IMR-90 (cell line): ENCODE results near the gene IFRD1. TPM values are rescaled to one million over a fixed set of nuclear protein-coding genes. Genes with fewer than 3 reads are reported as not detected.

Source experiments
- ATAC-seq: fragments of 200-7000 bp; cut with Tn5 transposase; 2 replicates; pipeline ENCODE4 v1.9.1; 2020; ENCODE audit warnings: low read depth, mild to moderate bottlenecking, moderate library complexity
- BruUV-seq: library from RNA; stranded (reverse); fragments of 400-500 nt; replicated peaks from 2 replicates; lab custom pipeline; 2021; lab: Mats Ljungman, UMichigan
- CTCF ChIA-PET: fragments of 300-600 bp; formaldehyde crosslinking; extraction: SDS; loops from one replicate; lab custom pipeline; 2021; ENCODE audit warnings: antibody characterized with exemption; lab: Yijun Ruan, JAX
- POLR2A ChIA-PET: fragments of 300-600 bp; sonication (Branson Sonifier 250); formaldehyde crosslinking; loops from one replicate; lab custom pipeline; 2022; ENCODE audit warnings: antibody characterized with exemption; ENCODE audit not compliant: unreplicated experiment; lab: Charles Lee
- DNase-seq: peaks from one replicate; pipeline ENCODE4 v3.0.0; 2013
- H2AFZ ChIP-seq: replicated peaks from 2 replicates; pipeline ENCODE3; 2013; ENCODE audit warnings: low read length, mild to moderate bottlenecking; ENCODE audit not compliant: poor library complexity
- H2AK5ac ChIP-seq: 2 replicates; pipeline ENCODE4 v1.6.1; 2013; ENCODE audit warnings: low read depth, low read length, inconsistent platforms
- H2AK9ac ChIP-seq: replicated peaks from 2 replicates; pipeline ENCODE3; 2013; ENCODE audit warnings: mild to moderate bottlenecking, low read depth, low read length, moderate library complexity; ENCODE audit not compliant: poor library complexity
- H2BK120ac ChIP-seq: 2 replicates; pipeline ENCODE4 v1.6.1; 2013; ENCODE audit warnings: low read depth, low read length, inconsistent platforms
- H2BK15ac ChIP-seq: 3 replicates; pipeline ENCODE4 v1.6.1; 2013; ENCODE audit warnings: low read depth, low read length, inconsistent platforms
- H2BK20ac ChIP-seq: 2 replicates; pipeline ENCODE4 v1.6.1; 2013; ENCODE audit warnings: low read depth, mild to moderate bottlenecking, inconsistent platforms, low read length, moderate library complexity
- H2BK5ac ChIP-seq: 2 replicates; pipeline ENCODE4 v1.6.1; 2013; ENCODE audit warnings: mild to moderate bottlenecking, low read depth, low read length, inconsistent platforms; ENCODE audit not compliant: poor library complexity, severe bottlenecking
- H3K14ac ChIP-seq: replicated peaks from 2 replicates; pipeline ENCODE4 v1.6.1; 2013; ENCODE audit warnings: low read depth, low read length, inconsistent platforms
- H3K18ac ChIP-seq: 2 replicates; pipeline ENCODE4 v1.6.1; 2013; ENCODE audit warnings: low read depth, low read length, control low read depth
- H3K23ac ChIP-seq: 2 replicates; pipeline ENCODE4 v1.6.1; 2013; ENCODE audit warnings: low read depth, low read length, inconsistent platforms
- H3K27ac ChIP-seq: 2 replicates; pipeline ENCODE4 v1.5.1; 2013; ENCODE audit warnings: mild to moderate bottlenecking, control low read depth, low read length; ENCODE audit not compliant: insufficient read depth
- H3K27me3 ChIP-seq: 2 replicates; pipeline ENCODE4 v1.6.1; 2013; ENCODE audit warnings: low read length; ENCODE audit not compliant: control insufficient read depth, insufficient read depth
- H3K36me3 ChIP-seq: 2 replicates; pipeline ENCODE4 v1.6.1; 2013; ENCODE audit warnings: low read length, mixed read lengths; ENCODE audit not compliant: control insufficient read depth, insufficient read depth
- H3K4ac ChIP-seq: 2 replicates; pipeline ENCODE4 v1.6.1; 2013; ENCODE audit warnings: low read depth, low read length, inconsistent platforms
- H3K4me1 ChIP-seq: 2 replicates; pipeline ENCODE4 v1.6.1; 2013; ENCODE audit warnings: low read length, mixed read lengths; ENCODE audit not compliant: control insufficient read depth, insufficient read depth
- H3K4me2 ChIP-seq: 2 replicates; pipeline ENCODE4 v1.6.1; 2013; ENCODE audit warnings: low read depth, mild to moderate bottlenecking, control low read depth, low read length, moderate library complexity
- H3K4me3 ChIP-seq: 2 replicates; pipeline ENCODE4 v1.5.1; 2013; ENCODE audit warnings: low read depth, mild to moderate bottlenecking, control low read depth, low read length, moderate library complexity; ENCODE audit not compliant: insufficient read depth
- H3K56ac ChIP-seq: 2 replicates; pipeline ENCODE4 v1.6.1; 2013; ENCODE audit warnings: low read length, inconsistent platforms; ENCODE audit not compliant: insufficient read depth; ENCODE audit errors: extremely low read depth
- H3K79me1 ChIP-seq, 2 experiments: 2 replicates each; pipeline ENCODE4 v1.6.1; 2013; ENCODE audit warnings: low read length in 2 of 2, inconsistent platforms in 1 of 2, low read depth in 1 of 2
- H3K9ac ChIP-seq: 2 replicates; pipeline ENCODE4 v1.6.1; 2013; ENCODE audit warnings: low read depth, low read length, control low read depth
- H3K9me1 ChIP-seq: 2 replicates; pipeline ENCODE4 v1.6.1; 2013; ENCODE audit warnings: low read length, inconsistent platforms; ENCODE audit not compliant: insufficient read depth
- H3K9me3 ChIP-seq: 2 replicates; pipeline ENCODE4 v1.6.1; 2013; ENCODE audit warnings: low read length; ENCODE audit not compliant: control insufficient read depth, insufficient read depth
- H4K20me1 ChIP-seq: 2 replicates; pipeline ENCODE4 v1.6.1; 2013; ENCODE audit warnings: low read length, inconsistent platforms; ENCODE audit not compliant: insufficient read depth
- H4K5ac ChIP-seq: 2 replicates; pipeline ENCODE4 v1.6.1; 2013; ENCODE audit warnings: mild to moderate bottlenecking, low read depth, low read length, control low read depth
- H4K8ac ChIP-seq, 2 experiments: 2 replicates each; pipeline ENCODE4 v1.6.1; 2013; ENCODE audit warnings: low read depth in 2 of 2, low read length in 2 of 2, control low read depth in 1 of 2, inconsistent platforms in 1 of 2
- H4K91ac ChIP-seq: 2 replicates; pipeline ENCODE4 v1.6.1; 2013; ENCODE audit warnings: low read depth, low read length, inconsistent platforms; ENCODE audit not compliant: insufficient read depth
- CHD1 ChIP-seq: IDR thresholded peaks from 2 replicates; pipeline ENCODE4 v1.6.1; 2012; ENCODE audit warnings: low read depth, low read length, improper control_type of control experiment
- ELK1 ChIP-seq: fragments of 150-350 bp; IDR thresholded peaks from 2 replicates; pipeline ENCODE4 v1.6.1; 2016; ENCODE audit warnings: low read depth, mild to moderate bottlenecking, low read length, moderate library complexity, borderline replicate concordance
- FOS ChIP-seq: fragments of 150-350 bp; IDR thresholded peaks from 2 replicates; pipeline ENCODE4 v1.6.1; 2016; ENCODE audit warnings: low read depth, low read length
- MAFK ChIP-seq: IDR thresholded peaks from 2 replicates; pipeline ENCODE4 v1.6.1; 2012; ENCODE audit warnings: low read depth, low read length, improper control_type of control experiment
- MAZ ChIP-seq: IDR thresholded peaks from 2 replicates; pipeline ENCODE4 v1.6.1; 2012; ENCODE audit warnings: low read depth, mild to moderate bottlenecking, low read length, improper control_type of control experiment, moderate library complexity, borderline replicate concordance
- MXI1 ChIP-seq: IDR thresholded peaks from 2 replicates; pipeline ENCODE4 v1.6.1; 2012; ENCODE audit warnings: low read depth, mild to moderate bottlenecking, low read length, moderate library complexity, borderline replicate concordance
- NFE2L2 ChIP-seq: fragments of 150-350 bp; IDR thresholded peaks from 2 replicates; pipeline ENCODE4 v1.6.1; 2016; ENCODE audit warnings: low read depth, mild to moderate bottlenecking, low read length
- POLR2A ChIP-seq: IDR thresholded peaks from 2 replicates; pipeline ENCODE4 v1.6.1; 2012; ENCODE audit warnings: mild to moderate bottlenecking, low read depth, low read length
- RAD21 ChIP-seq: IDR thresholded peaks from 2 replicates; pipeline ENCODE4 v1.6.1; 2012; ENCODE audit warnings: low read length, improper control_type of control experiment
- RCOR1 ChIP-seq: IDR thresholded peaks from 2 replicates; pipeline ENCODE4 v1.6.1; 2012; ENCODE audit warnings: mild to moderate bottlenecking, low read length, improper control_type of control experiment; ENCODE audit not compliant: insufficient replicate concordance
- SMC3 ChIP-seq: fragments of 150-350 bp; IDR thresholded peaks from 2 replicates; pipeline ENCODE4 v1.6.1; 2016; ENCODE audit warnings: low read depth, mild to moderate bottlenecking, antibody characterized with exemption, low read length, moderate library complexity
- USF2 ChIP-seq: fragments of 150-350 bp; IDR thresholded peaks from 2 replicates; pipeline ENCODE4 v1.6.1; 2017; ENCODE audit warnings: mild to moderate bottlenecking, antibody characterized with exemption, low read length, low read depth
- WGBS, 2 experiments: methylation state at CpG; one replicate each; pipeline versions ENCODE4 v1.1.5 to v1.1.7; 2013; ENCODE audit warnings: missing lambda C conversion rate in 2 of 2; ENCODE audit not compliant: insufficient read length in 1 of 2; ENCODE audit errors: extremely low coverage in 2 of 2; 5-methylcytosine and 5-hydroxymethylcytosine counted together
- dilution Hi-C: fragments of 300-500 bp; cut with HindIII; formaldehyde crosslinking; loops from one replicate; pipeline ENCODE4 v1.14.3; 2018; ENCODE audit warnings: low sequenced_read_pairs; ENCODE audit not compliant: unreplicated experiment
- in situ Hi-C: fragments of 300-500 bp; cut with MboI; formaldehyde crosslinking; loops from 3 replicates; pipeline ENCODE4 v1.14.3; 2019; ENCODE audit warnings: low sequenced_read_pairs, inconsistent platforms, mixed read lengths
- intact Hi-C: fragments of 100-400 bp; cut with micrococcal nuclease; formaldehyde crosslinking; loops from 2 replicates; pipeline ENCODE4 v1.10.0; 2022
- polyA plus RNA-seq, 3 experiments: library from polyadenylated mRNA; depleted of rRNA; stranded (reverse); fragments of >200 nt; gene quantifications; 2 replicates each; pipeline ENCODE4 v1.2.3, GENCODE V29; 2012; ENCODE audit warnings: low replicate concordance in 1 of 3
- total RNA-seq: library from RNA; depleted of rRNA; stranded (reverse); fragments of >200 nt; gene quantifications from 2 replicates; pipeline ENCODE4 v1.2.3, GENCODE V29; 2012
- TF ChIP-seq, protein P1 (sequence below): conservative IDR thresholded peaks from 2 replicates; pipeline ENCODE4 v1.5.1; 2012; ENCODE audit warnings: mild to moderate bottlenecking, low read depth, low read length, improper control_type of control experiment

IFRD1 gene
- total and polyA plus RNA-seq, 2 of the 4 experiments (the other 2 are of a cell fraction), result 18.3 to 25.3 TPM

DNA sequence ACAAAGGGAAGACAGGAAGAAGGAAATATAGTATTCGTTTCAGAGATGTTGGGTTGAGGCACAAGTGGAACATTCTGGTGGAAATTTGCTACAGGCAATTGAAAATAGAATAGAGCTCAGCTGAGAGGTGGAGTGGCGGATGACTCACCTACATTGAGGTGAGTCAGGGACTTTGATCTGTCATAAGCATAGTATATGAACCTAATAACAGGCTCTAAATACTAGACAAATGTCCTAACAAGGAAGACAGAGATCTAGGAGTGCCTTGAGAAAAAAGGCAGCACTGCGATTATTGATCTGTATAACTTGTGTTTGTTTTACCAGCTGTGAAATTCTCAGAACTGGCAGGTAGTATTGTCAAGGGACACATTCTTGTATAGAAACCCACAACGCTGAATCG, 907 bp upstream of the IFRD1 start:
- DNase-seq, result peak; percentile 47
- no peak overlapping the region for H2AFZ ChIP-seq
- H4K5ac ChIP-seq, result peak overlapping the region; percentile 12; the same call in 1 of the 2 replicates
- no TSS peak for BruUV-seq
- no peak for TF ChIP-seq ELK1
- TF ChIP-seq POLR2A, result no peak
- TF ChIP-seq USF2, result no peak
- no peak for TF ChIP-seq SMC3
- TF ChIP-seq MAFK, result peak; percentile 36
- TF ChIP-seq MAZ, result no peak
- TF ChIP-seq RCOR1, result no peak
- TF ChIP-seq, protein P1, sequence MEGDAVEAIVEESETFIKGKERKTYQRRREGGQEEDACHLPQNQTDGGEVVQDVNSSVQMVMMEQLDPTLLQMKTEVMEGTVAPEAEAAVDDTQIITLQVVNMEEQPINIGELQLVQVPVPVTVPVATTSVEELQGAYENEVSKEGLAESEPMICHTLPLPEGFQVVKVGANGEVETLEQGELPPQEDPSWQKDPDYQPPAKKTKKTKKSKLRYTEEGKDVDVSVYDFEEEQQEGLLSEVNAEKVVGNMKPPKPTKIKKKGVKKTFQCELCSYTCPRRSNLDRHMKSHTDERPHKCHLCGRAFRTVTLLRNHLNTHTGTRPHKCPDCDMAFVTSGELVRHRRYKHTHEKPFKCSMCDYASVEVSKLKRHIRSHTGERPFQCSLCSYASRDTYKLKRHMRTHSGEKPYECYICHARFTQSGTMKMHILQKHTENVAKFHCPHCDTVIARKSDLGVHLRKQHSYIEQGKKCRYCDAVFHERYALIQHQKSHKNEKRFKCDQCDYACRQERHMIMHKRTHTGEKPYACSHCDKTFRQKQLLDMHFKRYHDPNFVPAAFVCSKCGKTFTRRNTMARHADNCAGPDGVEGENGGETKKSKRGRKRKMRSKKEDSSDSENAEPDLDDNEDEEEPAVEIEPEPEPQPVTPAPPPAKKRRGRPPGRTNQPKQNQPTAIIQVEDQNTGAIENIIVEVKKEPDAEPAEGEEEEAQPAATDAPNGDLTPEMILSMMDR, result no peak
- TF ChIP-seq FOS, result peak; percentile 58
- TF ChIP-seq NFE2L2, result no peak
- no peak for TF ChIP-seq MXI1
- no peak for TF ChIP-seq CHD1
- TF ChIP-seq RAD21, result no peak
- ChIA-PET POLR2A (no interaction called here), CTCF (no interaction called here)
- no peak overlapping the region for H3K4me3 ChIP-seq
- no peak overlapping the region for H3K23ac ChIP-seq
- no peaks in the 10 kb centered on the region for H3K9me1 ChIP-seq
- no peak overlapping the region for H3K9ac ChIP-seq
- no peak overlapping the region for H2BK5ac ChIP-seq
- peak overlapping the region; percentile 89; the same call in 1 of the 2 replicates for H3K4me2 ChIP-seq
- no peak overlapping the region for H3K4ac ChIP-seq
- no peaks in the 10 kb centered on the region for H3K9me3 ChIP-seq
- no peak overlapping the region for H2AK5ac ChIP-seq
- H3K27ac ChIP-seq, result no peak overlapping the region
- no peaks in the 10 kb centered on the region; the same call in 1 of the 2 replicates for H3K4me1 ChIP-seq
- no peak overlapping the region for H3K14ac ChIP-seq
- H2BK15ac ChIP-seq, result no peak overlapping the region
- no peak overlapping the region for H3K18ac ChIP-seq
- no peak overlapping the region for H2BK120ac ChIP-seq
- intact Hi-C loops (no loop called here), dilution Hi-C loops (no loop called here), in situ Hi-C loops (no loop called here)
- H3K27me3 ChIP-seq, result no peaks in the 10 kb centered on the region
- no peak overlapping the region for H3K56ac ChIP-seq
- H2BK20ac ChIP-seq, result no peak overlapping the region
- peaks cover 5 to 23% of the 10 kb centered on the region in 2 experiments; a peak in 3 of 4 replicates for H3K79me1 ChIP-seq
- ATAC-seq, result no peak
- H4K8ac ChIP-seq, result peak overlapping the region; percentile 76 to 93; a peak in 3 of 4 replicates
- no CpG with 5 or more reads among the region's 5 CpGs for WGBS, 2 experiments
- H3K36me3 ChIP-seq, result no peaks in the 10 kb centered on the region
- H4K91ac ChIP-seq, result no peak overlapping the region
- H2AK9ac ChIP-seq, result no peak overlapping the region
- H4K20me1 ChIP-seq, result peaks cover 35% of the 10 kb centered on the region
